Testis (tissue), 3 donors: ENCODE measurements around the gene PTPRN2. TPM values are rescaled to one million over a fixed set of nuclear protein-coding genes. Genes with fewer than 3 reads are reported as not detected.

Experiments
- DNase-seq: peaks from one replicate; pipeline ENCODE4 v3.0.0-alpha.2; 2019
- H3K27ac ChIP-seq, 2 donors: fragments of 200-600 bp; sonication (generic); one replicate each; pipeline ENCODE4 v1.5.1; 2019
- H3K27me3 ChIP-seq: fragments of 200-600 bp; sonication (generic); one replicate; pipeline ENCODE4 v1.5.1; 2019
- H3K36me3 ChIP-seq: fragments of 200-600 bp; sonication (generic); one replicate; pipeline ENCODE4 v1.5.1; 2017; ENCODE audit warnings: low read depth; ENCODE audit errors: missing control alignments
- H3K4me1 ChIP-seq: fragments of 200-600 bp; sonication (generic); one replicate; pipeline ENCODE4 v1.5.1; 2019
- H3K4me3 ChIP-seq, 2 donors: fragments of 200-600 bp; sonication (generic); one replicate each; pipeline ENCODE4 v1.5.1; 2017 to 2019
- H3K9me3 ChIP-seq: fragments of 200-600 bp; sonication (generic); one replicate; pipeline ENCODE4 v1.5.1; 2017
- CTCF ChIP-seq, 3 experiments: fragments of 450-650 bp in 2 of 3; fragments of 200-600 bp in 1 of 3; sonication (generic) in 1 of 3; IDR thresholded peaks; one replicate each; pipeline ENCODE4 v1.5.1; 2016 to 2019; ENCODE audit warnings: antibody characterized with exemption in 3 of 3, mild to moderate bottlenecking in 2 of 3, moderate library complexity in 1 of 3
- POLR2A ChIP-seq: fragments of 450-650 bp; IDR thresholded peaks from one replicate; pipeline ENCODE4 v1.6.1; 2017; ENCODE audit warnings: antibody characterized with exemption, mild to moderate bottlenecking, moderate library complexity
- WGBS, 2 donors: methylation state at CpG; one replicate each; pipeline ENCODE4 v1.1.5; 2018; 5-methylcytosine and 5-hydroxymethylcytosine counted together
- intact Hi-C: fragments of 100-400 bp; cut with DNase I; formaldehyde crosslinking; loops from one replicate; pipeline ENCODE4 v1.15.1; 2023; ENCODE audit warnings: low total_unique reads
- polyA plus RNA-seq: library from polyadenylated mRNA; stranded (reverse); fragments of 350-450 nt; fragmentation: Illumina TruSeq; extraction: RNeasy Lipid Tissue Mini Kit (QIAGEN cat#74804); gene quantifications from one replicate; pipeline ENCODE4 v1.2.3, GENCODE V29; 2014; ENCODE audit warnings: low read depth, low replicate concordance; ENCODE audit not compliant: insufficient read depth
- total RNA-seq, 2 donors: library from RNA; depleted of rRNA; stranded (reverse); fragments of >200 nt; gene quantifications; one replicate each; pipeline ENCODE4 v1.2.3, GENCODE V29; 2016

PTPRN2 gene
- total and polyA plus RNA-seq, 3 donors from 2014 or later, result 9.3 to 10.8 (median 9.8) TPM

- no peaks in the 10 kb centered on the region for H3K36me3 ChIP-seq
- no peaks in the 10 kb centered on the region for H3K4me1 ChIP-seq
- DNase-seq, result no peak
- no peaks in the 10 kb centered on the region for H3K27me3 ChIP-seq
- TF ChIP-seq CTCF (IDR thresholded peaks at IDR 0.05) (no peak), POLR2A (no peak)
- no peaks in the 10 kb centered on the region for H3K9me3 ChIP-seq
- no peak overlapping the region for H3K27ac ChIP-seq
- H3K4me3 ChIP-seq, result no peak overlapping the region
- intact Hi-C loops, result no loop called here
- WGBS, 2 donors, result 85 to 90% methylated on average over 14 of the region's 14 CpGs
Measured at GRCh38 chr7:157767506-157768197, 820.0 kb downstream of the PTPRN2 start.

- TF ChIP-seq POLR2A, result no peak
- TF ChIP-seq CTCF (IDR thresholded peaks at IDR 0.05), result no peak
- intact Hi-C loops, result no loop called here
- H3K4me3 ChIP-seq, result no peak overlapping the region
- no peaks in the 10 kb centered on the region for H3K27me3 ChIP-seq
- no peaks in the 10 kb centered on the region for H3K36me3 ChIP-seq
- DNase-seq, result no peak
- no peaks in the 10 kb centered on the region for H3K4me1 ChIP-seq
- H3K9me3 ChIP-seq, result no peaks in the 10 kb centered on the region
- no peak overlapping the region for H3K27ac ChIP-seq
Measured at GRCh38 chr7:157766098-157766497, 821.5 kb downstream of the PTPRN2 start.

- Histone ChIP-seq H3K27ac (no peak overlapping the region), H3K4me1 (no peaks in the 10 kb centered on the region), H3K27me3 (no peaks in the 10 kb centered on the region), H3K9me3 (no peaks in the 10 kb centered on the region), H3K36me3 (no peaks in the 10 kb centered on the region), H3K4me3 (no peak overlapping the region)
- TF ChIP-seq CTCF (IDR thresholded peaks at IDR 0.05), result no peak
- no peak for TF ChIP-seq POLR2A
- intact Hi-C loops, result no loop called here
- DNase-seq, result no peak
- 93 to 94% methylated on average over 1 of the region's 1 CpG for WGBS, 2 donors
Measured at GRCh38 chr7:157764946-157765537, 822.6 kb downstream of the PTPRN2 start.

- H3K9me3 ChIP-seq, result no peaks in the 10 kb centered on the region
- TF ChIP-seq CTCF (IDR thresholded peaks at IDR 0.05) (no peak), POLR2A (no peak)
- H3K27ac ChIP-seq, result no peak overlapping the region
- intact Hi-C loops, result no loop called here
- 93 to 96% methylated on average over 6 of the region's 6 CpGs for WGBS, 2 donors
- H3K4me1 ChIP-seq, result no peaks in the 10 kb centered on the region
- no peak for DNase-seq
- H3K4me3 ChIP-seq, result no peak overlapping the region
- no peaks in the 10 kb centered on the region for H3K36me3 ChIP-seq
- no peaks in the 10 kb centered on the region for H3K27me3 ChIP-seq
Measured at GRCh38 chr7:157764193-157764592, 823.4 kb downstream of the PTPRN2 start.
